Fibroblast of lung (primary cell): Measurements from ENCODE around the gene NUPR1.
"Not testable (repeated sequence)": the region's sequence is repeated elsewhere in the genome, so short reads cannot be mapped to it uniquely, and the experiment has no call there.

ENCODE experiments used
- CTCF ChIP-seq, 2 donors: IDR thresholded peaks in 1 of 2; conservative IDR thresholded peaks in 1 of 2; 1 replicate in 1 of 2; 2 replicates in 1 of 2; pipeline ENCODE4 v1.5.1; 2011 to 2012; ENCODE audit warnings: low read length in 2 of 2, control low read depth in 1 of 2, inconsistent platforms in 1 of 2, low read depth in 1 of 2, mild to moderate bottlenecking in 1 of 2
- EZH2 ChIP-seq: IDR thresholded peaks from 2 replicates; pipeline ENCODE4 v1.5.1; 2012; ENCODE audit warnings: low read length, control low read depth, mild to moderate bottlenecking; ENCODE audit errors: missing control alignments

GRCh38 chr16:28566233-28566925 lies 27.6 kb upstream of the NUPR1 start:
- TF ChIP-seq CTCF (conservative IDR thresholded peaks at IDR 0.05 in 1 of 2, IDR thresholded peaks at IDR 0.05 in 1 of 2; ENCODE audit: low read depth in 1 of 2, low read length in 2 of 2); EZH2: not testable (repeated sequence)
